ENCODE results near the gene ATP1A1. TPM values are rescaled to one million over a fixed set of nuclear protein-coding genes. Genes with fewer than 3 reads are reported as not detected.

Gene ATP1A1
- total and polyA plus RNA-seq, 2 experiments from 2014 or later: 117 to 202 TPM

- Mint-ChIP-seq H3K9me3 (no peaks in the 10 kb centered on the region), H3K27me3 (ENCODE audit: insufficient read depth, low read depth, poor library complexity) (peaks cover 11% of the 10 kb centered on the region), H3K27ac (no peak overlapping the region), H3K4me1 (peaks cover 12% of the 10 kb centered on the region; the same call in 2 of the 3 replicates), H3K4me3 (no peak overlapping the region), H3K36me3 (ENCODE audit: low read depth) (peaks cover 99% of the 10 kb centered on the region)
- peaks cover 64% of the 10 kb centered on the region for H3K36me3 ChIP-seq (ENCODE audit: insufficient read depth)
- H3K79me2 ChIP-seq (replicated peaks; ENCODE audit: insufficient read depth): no peaks in the 10 kb centered on the region
- ATAC-seq (no peak), DNase-seq (ENCODE audit: low spot score) (no peak)
- no peak overlapping the region for H3K4me3 ChIP-seq
- no peak for TF ChIP-seq POLR2AphosphoS5 (IDR thresholded peaks at IDR 0.05; ENCODE audit: low read depth)
- TF ChIP-seq ZNF114 (CRISPR knock-in tag; IDR thresholded peaks at IDR 0.05): no peak
- TF ChIP-seq ZNF331 (CRISPR knock-in tag; IDR thresholded peaks at IDR 0.05; ENCODE audit: low read depth): no peak
- no peak for TF ChIP-seq NANOG (IDR thresholded peaks at IDR 0.05; ENCODE audit: borderline replicate concordance)
- TF ChIP-seq REST (IDR thresholded peaks at IDR 0.05; ENCODE audit: unreplicated experiment): no peak
- TF ChIP-seq ZNF462 (CRISPR knock-in tag; IDR thresholded peaks at IDR 0.05): no peak
- TF ChIP-seq CREB1 (CRISPR knock-in tag; IDR thresholded peaks at IDR 0.05; ENCODE audit: low read depth): no peak
- no peak for TF ChIP-seq STAT1 (IDR thresholded peaks at IDR 0.05; ENCODE audit: unreplicated experiment)
- no peak for TF ChIP-seq JUNB (IDR thresholded peaks at IDR 0.05; ENCODE audit: unreplicated experiment)
- H3F3A ChIP-seq (replicated peaks; ENCODE audit: low read depth): no peaks in the 10 kb centered on the region
- no peak overlapping the region for H2AFZ ChIP-seq
- no peaks in the 10 kb centered on the region for H3K9me2 ChIP-seq (ENCODE audit: insufficient read depth)
- H3K4me2 ChIP-seq: no peak overlapping the region
- H3K4me1 ChIP-seq (ENCODE audit: insufficient read depth): peaks cover 7% of the 10 kb centered on the region
- peaks cover 19% of the 10 kb centered on the region; the same call in 1 of the 2 replicates for H4K20me1 ChIP-seq (replicated peaks; ENCODE audit: insufficient read depth)
- no peaks in the 10 kb centered on the region for H3K27me3 ChIP-seq (ENCODE audit: insufficient read depth)
- H3K27ac ChIP-seq (ENCODE audit: low read depth): no peak overlapping the region
These were observed 28.7 kb downstream of the ATP1A1 start for GRCh38 chr1:116401646-116402176.
